HEK293T (cell line): ENCODE data around the gene FUBP1.

Experiments used
- FOXM1 ChIP-seq: fragments of 450-650 bp; IDR thresholded peaks from 2 replicates; pipeline ENCODE4 v1.6.1; 2017; ENCODE audit warnings: mild to moderate bottlenecking, borderline replicate concordance
- HDGF ChIP-seq: fragments of 450-650 bp; IDR thresholded peaks from 2 replicates; pipeline ENCODE4 v1.6.1; 2017; ENCODE audit warnings: antibody characterized with exemption, borderline replicate concordance
- SP1 ChIP-seq: fragments of 450-650 bp; IDR thresholded peaks from 2 replicates; pipeline ENCODE4 v1.6.1; 2017

DNA sequence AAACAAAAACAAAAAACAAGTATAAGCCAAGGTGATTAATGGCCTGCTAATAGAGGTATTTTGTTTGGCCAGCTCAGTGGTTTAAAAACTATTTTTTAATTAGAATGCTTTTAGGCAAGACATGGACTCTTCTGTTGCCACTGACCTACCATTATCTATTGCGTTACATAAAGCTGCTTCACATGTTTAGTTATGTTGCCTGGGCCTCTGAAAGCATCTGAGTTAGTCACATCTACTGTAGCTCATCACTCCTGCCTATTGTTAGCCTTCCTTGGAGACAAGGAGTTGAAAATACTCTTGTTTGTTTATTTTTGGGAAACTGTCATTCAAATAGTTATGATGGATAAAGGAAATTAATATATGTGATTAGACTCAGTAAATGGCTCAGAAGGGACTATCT is 40.2 kb upstream of the FUBP1 start:
- TF ChIP-seq HDGF (no peak), SP1 (no peak), FOXM1 (no peak)
